Caco-2 (cell line): ENCODE results near the gene THSD7A. TPM values are rescaled to one million over a fixed set of nuclear protein-coding genes. Genes with fewer than 3 reads are reported as not detected.

Experiments used
- BruUV-seq: library from RNA; stranded (reverse); fragments of 400-500 nt; replicated peaks from 2 replicates; lab custom pipeline; 2021; lab: Mats Ljungman, UMichigan
- CTCF ChIA-PET: fragments of 300-600 bp; sonication (Branson Sonifier 250); formaldehyde crosslinking; loops from one replicate; lab custom pipeline; 2022; ENCODE audit warnings: antibody characterized with exemption; lab: Charles Lee
- POLR2A ChIA-PET: fragments of 300-600 bp; sonication (Branson Sonifier 250); formaldehyde crosslinking; loops from one replicate; lab custom pipeline; 2022; ENCODE audit warnings: antibody characterized with exemption; lab: Charles Lee
- DNase-seq, 2 experiments: peaks; one replicate each; pipeline versions ENCODE4 v3.0.0 to v3.0.0-alpha.2; 2020 to 2022
- H3K27me3 ChIP-seq: replicated peaks from 2 replicates; pipeline ENCODE4 v1.6.0; 2011; ENCODE audit warnings: low read length; ENCODE audit not compliant: control insufficient read depth, insufficient read depth
- H3K36me3 ChIP-seq: 2 replicates; pipeline ENCODE4 v1.5.1; 2011; ENCODE audit warnings: low read length; ENCODE audit not compliant: control insufficient read depth, insufficient read depth
- H3K4me1 ChIP-seq: fragments of 250-450 bp; sonication (Bioruptor Pico); 2 replicates; pipeline ENCODE4 v1.5.1; 2020; ENCODE audit warnings: mild to moderate bottlenecking
- H3K4me3 ChIP-seq: 2 replicates; pipeline ENCODE4 v1.5.1; 2011; ENCODE audit warnings: low read depth, mild to moderate bottlenecking, control low read depth, low read length
- H3K9me3 ChIP-seq: fragments of 250-450 bp; sonication (Bioruptor Pico); 2 replicates; pipeline ENCODE4 v1.5.1; 2020; ENCODE audit warnings: mild to moderate bottlenecking, moderate library complexity
- H3K27ac Mint-ChIP-seq: one replicate; pipeline ENCODE4 v1.8.0; 2022; ENCODE audit warnings: mixed read lengths; ENCODE audit not compliant: unreplicated experiment
- H3K27me3 Mint-ChIP-seq: one replicate; pipeline ENCODE4 v1.8.0; 2022; ENCODE audit warnings: mixed read lengths; ENCODE audit not compliant: insufficient read depth, unreplicated experiment
- H3K36me3 Mint-ChIP-seq: one replicate; pipeline ENCODE4 v1.8.0; 2022; ENCODE audit warnings: mild to moderate bottlenecking, mixed read lengths; ENCODE audit not compliant: insufficient read depth, unreplicated experiment
- H3K4me1 Mint-ChIP-seq: one replicate; pipeline ENCODE4 v1.8.0; 2022; ENCODE audit warnings: low read depth, mixed read lengths; ENCODE audit not compliant: unreplicated experiment
- H3K4me3 Mint-ChIP-seq: one replicate; pipeline ENCODE4 v1.8.0; 2022; ENCODE audit warnings: mild to moderate bottlenecking, moderate library complexity, mixed read lengths; ENCODE audit not compliant: unreplicated experiment
- H3K9me3 Mint-ChIP-seq: one replicate; pipeline ENCODE4 v1.8.0; 2022; ENCODE audit warnings: mixed read lengths; ENCODE audit not compliant: unreplicated experiment
- intact Hi-C: fragments of 100-400 bp; cut with micrococcal nuclease; formaldehyde crosslinking; loops from one replicate; pipeline ENCODE4 v1.10.0; 2022; ENCODE audit not compliant: unreplicated experiment
- total RNA-seq: library from RNA; stranded (reverse); gene quantifications from 2 replicates; pipeline ENCODE4 v1.2.3, GENCODE V29; 2022
- TF ChIP-seq, protein P1 (sequence below), 2 experiments: fragments of 200-600 bp in 1 of 2; IDR thresholded peaks; 1 replicate in 1 of 2; 2 replicates in 1 of 2; pipeline versions ENCODE4 v1.5.1 to v1.8.0; 2011 to 2022; ENCODE audit warnings: antibody characterized with exemption in 1 of 2, control low read depth in 1 of 2, inconsistent platforms in 1 of 2, low read depth in 1 of 2, low read length in 1 of 2, mild to moderate bottlenecking in 1 of 2, moderate library complexity in 1 of 2; ENCODE audit not compliant: insufficient read depth in 1 of 2, severe bottlenecking in 1 of 2, unreplicated experiment in 1 of 2

THSD7A gene
- total RNA-seq, 1 experiment from 2014 or later, result 0.05 TPM

DNA sequence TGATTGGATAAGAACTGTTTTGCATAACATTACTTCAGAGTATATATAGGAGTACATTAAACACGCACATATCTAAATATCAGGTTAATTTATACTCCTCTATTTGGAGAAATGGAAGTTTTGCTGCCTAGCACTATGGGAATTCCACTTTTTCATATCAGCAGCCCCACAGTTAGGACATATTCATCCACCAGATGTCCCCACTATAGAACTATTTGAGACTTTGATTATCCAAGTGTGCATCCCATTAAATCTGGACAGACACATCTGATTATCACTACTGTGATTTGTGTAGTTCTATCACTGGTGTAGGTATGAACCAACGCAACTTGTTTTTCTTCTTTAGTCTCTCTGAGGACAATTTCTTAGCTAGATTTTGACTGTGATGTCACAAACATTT is 345.7 kb downstream of the THSD7A start:
- peaks cover 5% of the 10 kb centered on the region for H3K27me3 Mint-ChIP-seq
- no peak overlapping the region for H3K27ac Mint-ChIP-seq
- Histone ChIP-seq H3K27me3 (no peaks in the 10 kb centered on the region), H3K9me3 (no peaks in the 10 kb centered on the region), H3K36me3 (no peaks in the 10 kb centered on the region), H3K4me1 (no peaks in the 10 kb centered on the region), H3K4me3 (no peak overlapping the region)
- no peaks in the 10 kb centered on the region for H3K36me3 Mint-ChIP-seq
- H3K4me1 Mint-ChIP-seq, result no peaks in the 10 kb centered on the region
- no TSS peak for BruUV-seq
- intact Hi-C loops, result no loop called here
- DNase-seq, result no peak
- no peaks in the 10 kb centered on the region for H3K9me3 Mint-ChIP-seq
- CTCF ChIA-PET, result no interaction called here
- no peak overlapping the region for H3K4me3 Mint-ChIP-seq
- POLR2A ChIA-PET, result no interaction called here
- TF ChIP-seq, protein P1, sequence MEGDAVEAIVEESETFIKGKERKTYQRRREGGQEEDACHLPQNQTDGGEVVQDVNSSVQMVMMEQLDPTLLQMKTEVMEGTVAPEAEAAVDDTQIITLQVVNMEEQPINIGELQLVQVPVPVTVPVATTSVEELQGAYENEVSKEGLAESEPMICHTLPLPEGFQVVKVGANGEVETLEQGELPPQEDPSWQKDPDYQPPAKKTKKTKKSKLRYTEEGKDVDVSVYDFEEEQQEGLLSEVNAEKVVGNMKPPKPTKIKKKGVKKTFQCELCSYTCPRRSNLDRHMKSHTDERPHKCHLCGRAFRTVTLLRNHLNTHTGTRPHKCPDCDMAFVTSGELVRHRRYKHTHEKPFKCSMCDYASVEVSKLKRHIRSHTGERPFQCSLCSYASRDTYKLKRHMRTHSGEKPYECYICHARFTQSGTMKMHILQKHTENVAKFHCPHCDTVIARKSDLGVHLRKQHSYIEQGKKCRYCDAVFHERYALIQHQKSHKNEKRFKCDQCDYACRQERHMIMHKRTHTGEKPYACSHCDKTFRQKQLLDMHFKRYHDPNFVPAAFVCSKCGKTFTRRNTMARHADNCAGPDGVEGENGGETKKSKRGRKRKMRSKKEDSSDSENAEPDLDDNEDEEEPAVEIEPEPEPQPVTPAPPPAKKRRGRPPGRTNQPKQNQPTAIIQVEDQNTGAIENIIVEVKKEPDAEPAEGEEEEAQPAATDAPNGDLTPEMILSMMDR (IDR thresholded peaks at IDR 0.05; ENCODE audit: insufficient read depth in 1 of 2, low read depth in 1 of 2, low read length in 1 of 2, severe bottlenecking in 1 of 2, unreplicated experiment in 1 of 2), result no peak

DNA sequence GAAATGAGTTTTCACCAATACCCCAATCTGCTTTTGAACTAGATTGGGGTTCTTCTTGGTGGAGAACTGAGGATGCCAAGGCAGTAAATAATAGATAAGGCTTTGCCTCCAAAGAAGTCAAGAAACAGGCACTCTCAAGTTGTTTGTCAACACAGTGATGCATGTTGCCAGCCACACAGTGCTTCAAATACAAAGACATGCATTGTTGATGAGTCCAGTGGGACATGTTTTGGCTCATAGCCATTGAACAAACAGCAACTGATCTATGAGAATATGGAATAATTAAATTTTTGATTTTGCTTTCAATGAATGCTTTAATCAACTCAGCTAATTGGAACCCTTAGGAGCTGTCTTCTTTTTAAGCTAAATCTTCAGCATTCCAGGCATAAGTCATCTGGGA is 346.4 kb downstream of the THSD7A start:
- Histone ChIP-seq H3K36me3 (no peaks in the 10 kb centered on the region), H3K4me3 (no peak overlapping the region), H3K9me3 (no peaks in the 10 kb centered on the region), H3K4me1 (no peaks in the 10 kb centered on the region), H3K27me3 (no peaks in the 10 kb centered on the region)
- Mint-ChIP-seq H3K27ac (no peak overlapping the region), H3K4me1 (no peaks in the 10 kb centered on the region), H3K36me3 (no peaks in the 10 kb centered on the region), H3K27me3 (peaks cover 5% of the 10 kb centered on the region), H3K9me3 (no peaks in the 10 kb centered on the region), H3K4me3 (no peak overlapping the region)
- TF ChIP-seq, protein P1 (IDR thresholded peaks at IDR 0.05; ENCODE audit: insufficient read depth in 1 of 2, low read depth in 1 of 2, low read length in 1 of 2, severe bottlenecking in 1 of 2, unreplicated experiment in 1 of 2), result no peak
- BruUV-seq, result no TSS peak
- ChIA-PET CTCF (no interaction called here), POLR2A (no interaction called here)
- DNase-seq, result no peak
- intact Hi-C loops, result no loop called here

DNA sequence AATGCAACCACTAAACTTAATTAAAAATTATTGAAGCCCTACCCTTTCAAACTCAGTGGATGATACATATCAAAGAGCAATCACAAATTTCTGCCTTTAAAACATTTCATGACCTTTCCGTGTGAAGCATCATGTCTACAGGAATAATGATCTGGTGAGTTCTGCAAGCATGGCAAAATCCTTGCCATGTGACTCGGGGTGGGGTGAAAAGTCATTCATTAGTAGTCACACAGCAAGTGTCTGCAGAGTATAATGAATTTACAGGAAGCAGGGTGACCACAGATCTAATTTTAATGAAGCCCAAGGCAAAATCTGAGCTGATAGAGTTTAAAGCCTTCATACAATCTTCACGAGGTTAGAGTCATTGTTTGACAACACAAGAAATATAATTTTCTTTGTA is 351.9 kb downstream of the THSD7A start:
- TF ChIP-seq, protein P1 (IDR thresholded peaks at IDR 0.05; ENCODE audit: insufficient read depth in 1 of 2, low read depth in 1 of 2, low read length in 1 of 2, severe bottlenecking in 1 of 2, unreplicated experiment in 1 of 2), result no peak
- CTCF ChIA-PET, result no interaction called here
- no peaks in the 10 kb centered on the region for H3K36me3 Mint-ChIP-seq
- peaks cover 5% of the 10 kb centered on the region for H3K27me3 Mint-ChIP-seq
- no peak overlapping the region for H3K27ac Mint-ChIP-seq
- intact Hi-C loops, result no loop called here
- no peaks in the 10 kb centered on the region for H3K4me1 Mint-ChIP-seq
- no peaks in the 10 kb centered on the region for H3K9me3 ChIP-seq
- H3K4me3 ChIP-seq, result no peak overlapping the region
- no peaks in the 10 kb centered on the region for H3K9me3 Mint-ChIP-seq
- DNase-seq, result no peak
- POLR2A ChIA-PET, result no interaction called here
- no TSS peak for BruUV-seq
- no peaks in the 10 kb centered on the region for H3K4me1 ChIP-seq
- H3K27me3 ChIP-seq, result no peaks in the 10 kb centered on the region
- H3K36me3 ChIP-seq, result no peaks in the 10 kb centered on the region
- H3K4me3 Mint-ChIP-seq, result no peak overlapping the region
